Progenitor cell of endocrine pancreas (in vitro differentiated cells): ENCODE data around the gene SAE1. TPM values are rescaled to one million over a fixed set of nuclear protein-coding genes. Genes with fewer than 3 reads are reported as not detected.
A peak's percentile ranks its signal among the peaks of the same experiment; 100 is the strongest.

Source experiments
- DNase-seq: peaks from one replicate; pipeline ENCODE4 v3.0.0; 2021; ENCODE audit warnings: low spot score; ENCODE audit not compliant: unreplicated experiment
- H3K27ac Mint-ChIP-seq: 2 replicates; pipeline ENCODE4 v1.8.0; 2021; ENCODE audit warnings: mild to moderate bottlenecking, moderate library complexity, mixed read lengths
- H3K27me3 Mint-ChIP-seq: 2 replicates; pipeline ENCODE4 v1.8.0; 2021; ENCODE audit warnings: mixed read lengths
- H3K36me3 Mint-ChIP-seq: 2 replicates; pipeline ENCODE4 v1.8.0; 2022; ENCODE audit warnings: mixed read lengths; ENCODE audit not compliant: insufficient read depth
- H3K4me1 Mint-ChIP-seq: 2 replicates; pipeline ENCODE4 v1.8.0; 2021; ENCODE audit warnings: low read depth, mixed read lengths
- H3K4me3 Mint-ChIP-seq: 2 replicates; pipeline ENCODE4 v1.8.0; 2021; ENCODE audit warnings: low read depth, mild to moderate bottlenecking, moderate library complexity, mixed read lengths
- H3K9me3 Mint-ChIP-seq: 2 replicates; pipeline ENCODE4 v1.8.0; 2021; ENCODE audit warnings: low read depth, mixed read lengths
- total RNA-seq: library from RNA; stranded (reverse); gene quantifications from 2 replicates; pipeline ENCODE4 v1.2.1, GENCODE V29; 2021
- TF ChIP-seq, protein P1 (sequence below): fragments of 200-600 bp; sonication (generic); IDR thresholded peaks from one replicate; pipeline ENCODE4 v1.5.0; 2021; ENCODE audit warnings: antibody characterized with exemption, mild to moderate bottlenecking; ENCODE audit not compliant: unreplicated experiment

The SAE1 gene
- total RNA-seq, 1 donor from 2014 or later, result 173 TPM

GRCh38 chr19:47172666-47173455 is 42.2 kb downstream of the SAE1 start:
- peak overlapping the region; percentile 56 for H3K27ac Mint-ChIP-seq
- H3K4me1 Mint-ChIP-seq, result no peaks in the 10 kb centered on the region
- no peak overlapping the region for H3K4me3 Mint-ChIP-seq
- no peaks in the 10 kb centered on the region for H3K27me3 Mint-ChIP-seq
- no peak for DNase-seq
- TF ChIP-seq, protein P1, sequence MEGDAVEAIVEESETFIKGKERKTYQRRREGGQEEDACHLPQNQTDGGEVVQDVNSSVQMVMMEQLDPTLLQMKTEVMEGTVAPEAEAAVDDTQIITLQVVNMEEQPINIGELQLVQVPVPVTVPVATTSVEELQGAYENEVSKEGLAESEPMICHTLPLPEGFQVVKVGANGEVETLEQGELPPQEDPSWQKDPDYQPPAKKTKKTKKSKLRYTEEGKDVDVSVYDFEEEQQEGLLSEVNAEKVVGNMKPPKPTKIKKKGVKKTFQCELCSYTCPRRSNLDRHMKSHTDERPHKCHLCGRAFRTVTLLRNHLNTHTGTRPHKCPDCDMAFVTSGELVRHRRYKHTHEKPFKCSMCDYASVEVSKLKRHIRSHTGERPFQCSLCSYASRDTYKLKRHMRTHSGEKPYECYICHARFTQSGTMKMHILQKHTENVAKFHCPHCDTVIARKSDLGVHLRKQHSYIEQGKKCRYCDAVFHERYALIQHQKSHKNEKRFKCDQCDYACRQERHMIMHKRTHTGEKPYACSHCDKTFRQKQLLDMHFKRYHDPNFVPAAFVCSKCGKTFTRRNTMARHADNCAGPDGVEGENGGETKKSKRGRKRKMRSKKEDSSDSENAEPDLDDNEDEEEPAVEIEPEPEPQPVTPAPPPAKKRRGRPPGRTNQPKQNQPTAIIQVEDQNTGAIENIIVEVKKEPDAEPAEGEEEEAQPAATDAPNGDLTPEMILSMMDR, result no peak
- H3K36me3 Mint-ChIP-seq, result peaks cover 37% of the 10 kb centered on the region
- no peaks in the 10 kb centered on the region for H3K9me3 Mint-ChIP-seq

DNA sequence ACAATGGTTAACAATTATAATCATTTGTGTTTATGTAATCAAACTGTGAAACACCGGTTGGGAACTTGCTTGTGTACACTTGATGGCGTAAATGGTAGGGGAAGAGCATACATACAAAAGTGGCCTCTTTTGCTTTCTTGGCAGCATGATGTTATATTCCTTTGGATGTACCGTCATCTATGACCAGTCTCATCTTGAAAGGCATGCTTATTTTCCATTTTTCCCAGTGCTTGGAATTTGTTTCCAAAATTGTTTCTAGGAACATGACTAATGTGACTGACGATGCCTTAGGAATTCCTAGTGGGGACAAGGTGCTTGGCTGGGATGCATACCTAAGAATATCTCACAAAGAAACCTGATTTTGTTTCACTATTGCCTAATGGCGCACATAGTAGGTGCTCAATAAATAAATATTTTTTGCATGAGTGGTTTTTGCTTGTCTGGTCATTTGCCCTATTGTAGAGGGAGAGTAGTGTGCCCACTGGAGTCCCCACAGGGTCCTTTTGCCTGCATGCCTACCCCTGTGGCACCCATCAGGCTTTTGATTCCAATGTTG is 45.5 kb downstream of the SAE1 start:
- Mint-ChIP-seq H3K27me3 (no peaks in the 10 kb centered on the region), H3K4me3 (no peak overlapping the region), H3K4me1 (peaks cover 4% of the 10 kb centered on the region), H3K9me3 (no peaks in the 10 kb centered on the region), H3K36me3 (peaks cover 33% of the 10 kb centered on the region), H3K27ac (no peak overlapping the region)
- TF ChIP-seq, protein P1, result no peak
- no peak for DNase-seq

GRCh38 chr19:47176627-47177090 is 46.0 kb downstream of the SAE1 start:
- H3K9me3 Mint-ChIP-seq, result no peaks in the 10 kb centered on the region
- TF ChIP-seq, protein P1, result no peak
- H3K27me3 Mint-ChIP-seq, result no peaks in the 10 kb centered on the region
- H3K27ac Mint-ChIP-seq, result peak overlapping the region; percentile 78
- DNase-seq, result no peak
- peaks cover 33% of the 10 kb centered on the region for H3K36me3 Mint-ChIP-seq
- H3K4me1 Mint-ChIP-seq, result peaks cover 4% of the 10 kb centered on the region
- no peak overlapping the region for H3K4me3 Mint-ChIP-seq

- peak overlapping the region; percentile 36 for H3K27ac Mint-ChIP-seq
- peaks cover 4% of the 10 kb centered on the region for H3K4me1 Mint-ChIP-seq
- DNase-seq, result no peak
- H3K9me3 Mint-ChIP-seq, result no peaks in the 10 kb centered on the region
- no peak overlapping the region for H3K4me3 Mint-ChIP-seq
- H3K27me3 Mint-ChIP-seq, result no peaks in the 10 kb centered on the region
- peaks cover 22% of the 10 kb centered on the region for H3K36me3 Mint-ChIP-seq
- TF ChIP-seq, protein P1, result no peak
Observed at GRCh38 chr19:47179653-47180310, 49.1 kb downstream of the SAE1 start.

DNA sequence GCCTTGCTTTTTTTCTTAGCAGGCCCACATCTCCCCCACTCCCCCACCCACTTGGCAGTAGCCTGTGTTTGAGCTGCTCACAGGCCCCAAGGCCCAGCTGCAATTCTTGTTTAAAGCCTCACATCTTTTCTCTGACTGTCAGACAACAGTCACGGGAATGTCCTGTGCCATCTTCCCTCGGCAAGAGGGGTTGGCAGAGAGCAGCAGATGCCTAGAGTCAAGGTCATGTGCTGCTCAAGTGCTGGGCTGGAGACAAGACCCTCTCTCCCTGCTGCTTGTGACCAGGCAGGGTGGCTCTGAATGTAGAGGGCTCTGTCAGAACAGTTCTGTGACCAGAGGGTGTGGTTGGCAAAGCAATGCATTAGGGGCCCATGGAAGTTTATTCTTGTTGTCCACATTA is 53.0 kb downstream of the SAE1 start:
- no peaks in the 10 kb centered on the region for H3K9me3 Mint-ChIP-seq
- H3K4me1 Mint-ChIP-seq, result peaks cover 14% of the 10 kb centered on the region
- H3K36me3 Mint-ChIP-seq, result peaks cover 15% of the 10 kb centered on the region
- TF ChIP-seq, protein P1, result no peak
- H3K27me3 Mint-ChIP-seq, result no peaks in the 10 kb centered on the region
- no peak overlapping the region for H3K27ac Mint-ChIP-seq
- H3K4me3 Mint-ChIP-seq, result no peak overlapping the region
- no peak for DNase-seq
